HG03135 (cell line): ENCODE data around the gene ELAVL3.
A peak's percentile ranks its signal among the peaks of the same experiment; 100 is the strongest.

Source experiments
- ATAC-seq: cut with Tn5 transposase; IDR thresholded peaks from one replicate; pipeline ENCODE4 v1.9.1; 2021; ENCODE audit warnings: mild to moderate bottlenecking, moderate library complexity; ENCODE audit not compliant: unreplicated experiment

Gene ELAVL3

GRCh38 chr19:11480715-11481533 lies at the start of gene ELAVL3:
ELAVL3 (minus strand) TSS chr19:11481046; CDS start chr19:11480608, 438 bp downstream.
- ATAC-seq = no peak

DNA sequence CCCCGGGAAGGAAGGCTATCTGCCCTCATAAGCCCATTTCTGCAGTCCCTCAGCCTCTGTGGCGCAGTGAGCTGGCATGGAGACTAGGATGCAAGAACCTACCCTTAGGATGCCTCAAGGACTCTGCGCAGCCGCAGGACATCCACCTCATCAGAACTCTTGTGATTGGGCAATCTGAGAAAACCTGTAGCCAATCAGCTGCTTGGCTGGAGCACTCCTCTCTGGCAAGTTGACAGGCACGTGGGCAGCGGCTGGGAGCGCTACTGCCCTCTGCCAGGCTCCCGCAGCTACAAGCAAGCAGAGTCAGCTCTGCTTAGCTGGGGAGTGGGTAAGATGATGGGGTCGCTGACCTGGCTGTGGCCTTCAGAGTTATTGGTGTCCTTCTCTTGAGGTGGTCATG lies 49.6 kb upstream of the ELAVL3 start:
- ATAC-seq = no peak

- peak; percentile 88 for ATAC-seq
These were observed 47.9 kb upstream of the ELAVL3 start, which contains the start of gene ECSIT for GRCh38 chr19:11528551-11529341. ECSIT (minus strand) TSS chr19:11529134; CDS start chr19:11519170, 9,964 bp downstream.

- ATAC-seq = no peak
These were observed 38.3 kb upstream of the ELAVL3 start for GRCh38 chr19:11519138-11519537.

DNA sequence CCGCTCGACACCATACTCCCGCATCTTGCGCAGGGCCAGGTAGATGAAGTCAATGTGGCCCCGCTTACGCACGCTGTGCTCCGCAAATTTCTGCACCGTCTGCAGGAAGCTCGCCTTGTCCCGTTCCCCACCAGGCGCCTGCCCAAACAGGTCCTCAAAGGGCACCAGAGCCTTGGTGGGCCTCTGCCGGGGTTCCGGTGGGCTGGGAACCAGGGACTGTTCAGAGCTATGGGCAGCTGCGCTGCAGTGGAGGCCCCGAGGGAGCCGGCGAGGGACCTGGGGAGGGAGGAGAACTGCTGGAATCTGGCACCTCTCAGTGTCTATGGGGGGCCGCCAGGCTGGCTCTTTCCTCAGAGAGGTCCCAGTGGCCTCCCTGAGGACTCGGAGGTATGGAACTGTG lies 33.1 kb upstream of the ELAVL3 start:
- no peak for ATAC-seq

- no peak for ATAC-seq
These were observed 29.6 kb upstream of the ELAVL3 start for GRCh38 chr19:11510444-11510843.

DNA sequence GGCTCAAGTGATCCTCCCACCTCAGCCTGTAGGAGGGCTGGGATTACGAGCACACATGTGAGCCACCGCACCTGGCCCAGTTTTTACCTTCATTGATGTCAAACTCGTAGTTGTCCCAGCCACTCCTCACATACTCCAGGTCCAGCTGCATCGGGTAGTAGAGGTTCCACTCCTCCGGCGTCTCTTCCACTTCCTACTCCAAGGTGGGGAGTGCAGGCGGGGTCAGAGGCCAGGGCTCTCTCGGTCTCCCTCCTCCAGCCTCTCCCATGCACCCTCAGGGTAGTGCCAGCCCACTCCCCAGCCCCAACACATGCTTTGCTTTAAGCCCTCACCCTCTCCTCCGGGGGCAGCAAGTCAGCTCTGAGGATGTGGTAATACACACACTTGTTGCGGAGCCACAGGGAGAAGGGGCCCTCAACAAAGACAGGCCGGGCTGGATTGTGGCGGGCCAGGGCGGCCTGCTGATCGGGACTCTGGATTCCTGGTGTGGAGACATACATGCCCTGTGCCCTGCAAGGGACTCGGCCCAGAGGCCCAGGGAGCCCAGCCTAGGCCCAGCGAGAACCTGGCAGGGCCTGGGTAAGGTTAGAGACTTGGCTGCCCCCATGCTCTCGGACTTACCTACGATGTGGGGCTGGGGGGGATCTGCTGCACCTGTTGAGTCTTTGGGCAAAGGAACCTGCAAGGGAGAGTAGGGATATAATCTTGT lies 26.7 kb upstream of the ELAVL3 start:
- no peak for ATAC-seq

DNA sequence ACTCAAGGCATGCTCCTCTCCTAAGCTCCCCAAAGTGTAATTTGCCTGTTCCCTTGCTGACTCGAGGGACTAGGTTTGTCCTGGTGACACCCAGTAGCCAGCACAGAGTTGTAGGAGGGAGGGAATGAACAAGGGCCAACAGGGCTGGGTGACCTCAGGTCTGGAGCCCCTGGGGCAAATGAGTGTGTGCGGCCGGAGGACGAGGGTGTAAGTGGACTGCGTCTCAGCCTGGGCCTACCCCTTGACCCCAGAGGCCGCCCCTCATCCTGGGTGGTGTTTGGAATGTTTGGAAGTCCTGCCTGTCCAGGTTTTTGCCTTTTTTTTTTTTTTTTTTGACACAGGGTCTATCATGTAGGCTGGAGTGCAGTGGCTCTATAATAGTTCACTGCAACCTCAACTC lies 26.1 kb upstream of the ELAVL3 start:
- no peak for ATAC-seq

- peak; percentile 22 for ATAC-seq
These were observed 25.3 kb upstream of the ELAVL3 start for GRCh38 chr19:11506101-11506555.

DNA sequence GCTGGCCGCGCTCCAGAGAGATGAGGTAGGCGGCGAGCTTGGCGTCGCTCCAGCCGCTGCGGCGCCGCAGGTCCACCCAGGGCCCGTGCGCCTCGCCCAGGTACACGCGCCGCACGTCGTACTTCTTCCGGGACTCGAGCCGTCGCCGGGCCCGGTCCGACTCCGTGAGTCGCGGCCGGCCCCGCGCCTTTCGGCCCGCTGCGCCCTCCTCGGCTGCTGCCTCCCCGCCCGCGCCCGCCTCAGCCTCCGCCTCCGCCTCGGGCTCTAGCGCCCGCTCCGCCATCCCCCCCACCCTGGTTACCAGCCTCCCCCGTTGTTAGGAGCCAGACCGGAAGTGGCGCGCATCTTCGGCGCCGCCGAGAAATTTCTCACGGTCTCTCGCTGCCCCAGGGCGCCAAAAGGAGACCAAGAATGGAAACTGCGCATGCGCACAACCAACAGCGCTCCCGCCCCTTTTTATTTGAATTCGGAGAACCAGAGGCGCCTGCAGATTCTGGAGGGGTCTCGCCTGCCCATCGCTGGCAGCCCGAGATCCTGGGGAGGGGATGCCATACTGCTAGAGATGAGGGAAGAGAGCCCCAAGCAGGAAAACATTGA lies 24.8 kb upstream of the ELAVL3 start, which contains the start of gene ZNF653:
Gene ZNF653, minus strand, starts transcription at position 336 of the 597 bp plus-strand sequence. Its CDS starts 53 bp downstream, at position 283.
- peak; percentile 50 for ATAC-seq

- ATAC-seq = peak; percentile 81
These were observed 24.2 kb upstream of the ELAVL3 start for GRCh38 chr19:11505032-11505503.

DNA sequence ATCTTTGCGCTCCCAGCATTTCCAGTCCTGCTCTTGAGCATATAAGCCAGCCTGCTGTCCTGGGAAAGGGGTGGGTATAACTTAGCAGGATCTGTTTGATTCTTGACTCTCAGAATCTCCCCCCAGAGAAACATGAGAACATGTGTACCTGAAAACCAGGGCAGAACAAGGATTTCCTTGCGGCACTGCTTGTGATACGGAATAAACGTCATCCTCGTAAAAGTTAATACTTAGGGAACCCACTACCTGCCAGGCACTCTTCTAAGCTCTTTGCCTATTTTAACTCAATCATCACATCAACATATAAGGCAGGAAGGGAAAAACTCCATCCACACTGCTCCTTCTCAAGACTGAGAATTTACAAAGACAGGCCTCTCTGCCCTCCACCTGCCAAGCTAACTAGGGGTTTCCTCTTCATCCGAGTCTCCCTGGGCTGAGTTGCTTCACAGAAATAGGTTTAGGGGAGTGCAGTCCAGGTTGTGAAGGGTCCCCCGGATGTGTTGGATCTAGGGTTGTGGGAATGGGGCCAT lies 23.7 kb upstream of the ELAVL3 start:
- no peak for ATAC-seq

DNA sequence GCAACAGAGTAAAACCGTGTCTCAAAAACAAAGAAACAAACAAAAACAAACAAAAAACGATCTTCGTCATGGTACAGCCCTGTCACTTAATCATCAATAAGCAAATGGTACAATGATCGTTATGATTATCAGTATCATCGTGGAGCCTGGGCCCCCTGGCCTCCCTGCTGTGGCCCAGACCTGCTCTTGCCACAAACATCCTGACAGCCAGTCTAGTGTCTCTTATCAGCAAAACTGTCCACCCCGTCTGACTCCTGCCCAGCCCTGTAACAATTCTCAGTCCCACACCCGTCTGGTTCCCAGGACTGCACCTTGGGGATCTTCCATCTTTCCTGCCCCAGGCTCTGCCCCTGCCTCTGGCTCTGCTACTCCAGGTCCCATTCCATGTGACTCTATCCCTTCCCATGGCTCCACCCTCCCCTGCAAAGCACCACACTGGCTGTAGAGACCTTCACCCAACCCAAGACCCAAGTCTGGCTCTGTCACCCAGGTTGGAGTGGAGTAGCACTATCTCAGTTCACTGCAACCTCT lies 19.1 kb upstream of the ELAVL3 start:
- no peak for ATAC-seq

DNA sequence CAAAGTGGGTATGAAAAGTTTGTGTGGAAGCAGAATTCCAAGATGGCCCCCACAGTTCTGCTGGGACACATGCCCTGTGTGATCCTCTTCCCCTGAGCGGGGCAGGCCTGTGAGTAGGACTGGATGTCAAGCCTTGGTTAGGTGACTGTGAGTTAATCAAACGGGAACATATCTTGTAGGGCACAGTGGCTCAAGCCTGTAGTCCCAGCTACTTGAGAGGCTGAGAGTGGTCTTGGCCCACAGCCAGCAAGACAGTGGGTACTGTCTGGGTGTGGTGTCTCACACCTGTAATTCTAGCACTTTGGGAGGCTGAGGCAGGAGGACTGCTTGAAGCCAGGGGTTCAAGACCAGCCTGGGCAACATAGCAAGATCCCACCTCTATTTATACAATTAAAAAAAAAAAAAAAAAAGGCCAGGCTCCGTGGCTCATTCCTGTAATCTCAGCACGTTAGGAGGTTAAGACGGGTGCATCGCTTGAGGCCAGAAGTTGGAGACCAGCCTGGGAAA lies 18.4 kb upstream of the ELAVL3 start:
- no peak for ATAC-seq

- ATAC-seq = no peak
These were observed 15.7 kb upstream of the ELAVL3 start for GRCh38 chr19:11496391-11497163.

- no peak for ATAC-seq
These were observed 15.0 kb upstream of the ELAVL3 start for GRCh38 chr19:11495885-11496284.

DNA sequence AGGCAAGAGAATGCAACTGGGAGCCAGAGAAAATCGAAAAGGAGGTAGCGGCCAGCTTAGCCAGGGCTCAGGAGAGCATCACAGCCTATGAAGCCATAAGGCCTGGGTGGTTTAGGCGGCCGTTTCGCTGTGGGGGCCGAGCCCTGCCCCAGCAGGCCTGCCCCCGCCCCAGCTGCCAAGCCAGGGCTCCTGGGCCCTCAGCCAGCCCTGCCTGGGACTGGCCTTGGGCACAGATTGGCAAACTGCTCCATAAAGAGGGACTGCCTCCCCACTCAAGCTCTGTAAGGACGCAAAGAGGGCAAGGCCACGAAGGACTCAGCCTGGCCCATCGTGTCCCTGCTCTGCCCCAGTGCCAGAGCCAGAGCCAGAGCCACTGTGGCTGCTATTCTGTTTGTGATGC lies 14.6 kb upstream of the ELAVL3 start:
- ATAC-seq = no peak

- no peak for ATAC-seq
These were observed 13.9 kb upstream of the ELAVL3 start for GRCh38 chr19:11494634-11495285.

GRCh38 chr19:11489378-11489777 lies 8.5 kb upstream of the ELAVL3 start:
- ATAC-seq = no peak
